Ovary (tissue), 9 donors: ENCODE results near the gene ACVR1C. TPM values are rescaled to one million over a fixed set of nuclear protein-coding genes. Genes with fewer than 3 reads are reported as not detected.

Experiments
- DNase-seq, 5 donors: peaks; one replicate each; pipeline ENCODE4 v3.0.0-alpha.2; 2019 to 2020
- H3K27ac ChIP-seq, 2 donors: fragments of 200-600 bp; one replicate each; pipeline versions ENCODE4 v1.5.1 to v1.8.0; 2019 to 2022
- H3K27me3 ChIP-seq: fragments of 200-600 bp; one replicate; pipeline ENCODE4 v1.8.0; 2022
- H3K36me3 ChIP-seq: fragments of 200-600 bp; sonication (generic); one replicate; pipeline ENCODE4 v1.5.1; 2019
- H3K4me1 ChIP-seq: one replicate; pipeline ENCODE4 v1.8.1; 2013; ENCODE audit warnings: mild to moderate bottlenecking, moderate library complexity; ENCODE audit not compliant: insufficient read depth
- H3K4me3 ChIP-seq: fragments of 200-600 bp; sonication (generic); one replicate; pipeline ENCODE4 v1.5.1; 2017
- H3K9me3 ChIP-seq, 2 donors: fragments of 200-600 bp in 1 of 2; sonication (generic) in 1 of 2; one replicate each; pipeline versions ENCODE4 v1.5.1 to v1.8.1; 2013 to 2019; ENCODE audit warnings: mild to moderate bottlenecking in 1 of 2, moderate library complexity in 1 of 2
- CTCF ChIP-seq, 3 donors: fragments of 450-650 bp in 2 of 3; fragments of 200-600 bp in 1 of 3; IDR thresholded peaks; one replicate each; pipeline versions ENCODE4 v1.5.1 to v1.8.0; 2016 to 2022; ENCODE audit warnings: antibody characterized with exemption in 3 of 3, mild to moderate bottlenecking in 1 of 3
- EP300 ChIP-seq: sonication (generic); formaldehyde crosslinking; IDR thresholded peaks from one replicate; pipeline ENCODE4 v1.6.1; 2017; ENCODE audit warnings: antibody characterized with exemption
- POLR2A ChIP-seq: fragments of 450-650 bp; IDR thresholded peaks from one replicate; pipeline ENCODE4 v1.6.1; 2017; ENCODE audit warnings: antibody characterized with exemption, mild to moderate bottlenecking, moderate library complexity
- WGBS, 3 donors: extraction: QIAGEN DNeasy Blood & Tissue Kit in 1 of 3; methylation state at CpG; one replicate each; pipeline versions ENCODE4 v1.1.5 to v1.1.7; 2013 to 2017; 5-methylcytosine and 5-hydroxymethylcytosine counted together
- intact Hi-C, 4 donors: fragments of 100-400 bp; cut with DNase I; formaldehyde crosslinking; loops; one replicate each; pipeline versions ENCODE4 v1.11.0 to v1.15.1; 2022 to 2023
- polyA plus RNA-seq, 2 donors: library from polyadenylated mRNA; stranded (reverse); fragments of 200-250 nt in 1 of 2; fragments of 350-450 nt in 1 of 2; fragmentation: Illumina TruSeq in 1 of 2; extraction: RNeasy Lipid Tissue Mini Kit (QIAGEN cat#74804) in 1 of 2; gene quantifications; one replicate each; pipeline ENCODE4 v1.2.3, GENCODE V29; 2013 to 2014
- total RNA-seq, 7 donors: library from RNA; depleted of rRNA in 2 of 7; stranded (reverse); fragments of >200 nt in 2 of 7; fragmentation: NEBNext Ultra II Directional in 3 of 7; extraction: Animal tissue kit (Norgen Biotek cat#: 25700) in 3 of 7; gene quantifications; one replicate each; pipeline versions ENCODE4 v1.1.0 to v1.2.4, GENCODE V29; 2016 to 2023
- donor health status: DM: no; HTN: no; CAD: no; lungs with moderate emphysema.
- donor health status: DM: no; HTN: no; CAD: no.
- donor health status: Bipolar disorder and iron deficiency.
- donor health status: DM: yes; HTN: yes; CAD: no.
- donor health status: DM: no; HTN: no; CAD: no.
- donor health status: DM: yes; HTN: yes; CAD: no.

The ACVR1C gene
- total and polyA plus RNA-seq, 9 donors: 0.45 to 8.7 (median 1.8) TPM

- 91 to 93% (median 91%) methylated on average over 7 of the region's 7 CpGs for WGBS, 3 donors
- Histone ChIP-seq H3K4me3 (no peak overlapping the region), H3K9me3 (no peaks in the 10 kb centered on the region), H3K36me3 (no peaks in the 10 kb centered on the region), H3K4me1 (no peaks in the 10 kb centered on the region), H3K27ac (no peak overlapping the region), H3K27me3 (no peaks in the 10 kb centered on the region)
- intact Hi-C loops: loop anchor here in 1 of 4 donors (10.0 kb wide), 1 partner anchor 535 kb away; no protein-coding TSS in a partner anchor
- no peak for DNase-seq
- TF ChIP-seq EP300: no peak
- no peak for TF ChIP-seq CTCF (IDR thresholded peaks at IDR 0.05)
- no peak for TF ChIP-seq POLR2A
Observed at GRCh38 chr2:157479081-157480027, 149.3 kb downstream of the ACVR1C start.

GRCh38 chr2:157477919-157478318 lies 150.7 kb downstream of the ACVR1C start:
- DNase-seq: no peak
- Histone ChIP-seq H3K27me3 (no peaks in the 10 kb centered on the region), H3K4me3 (no peak overlapping the region), H3K9me3 (no peaks in the 10 kb centered on the region), H3K4me1 (no peaks in the 10 kb centered on the region), H3K36me3 (no peaks in the 10 kb centered on the region), H3K27ac (no peak overlapping the region)
- intact Hi-C loops: no loop called here
- no peak for TF ChIP-seq POLR2A
- no peak for TF ChIP-seq CTCF (IDR thresholded peaks at IDR 0.05)
- TF ChIP-seq EP300: no peak

- Histone ChIP-seq H3K27me3 (no peaks in the 10 kb centered on the region), H3K27ac (no peak overlapping the region), H3K9me3 (no peaks in the 10 kb centered on the region), H3K4me3 (no peak overlapping the region), H3K4me1 (no peaks in the 10 kb centered on the region), H3K36me3 (no peaks in the 10 kb centered on the region)
- intact Hi-C loops: no loop called here
- TF ChIP-seq CTCF (IDR thresholded peaks at IDR 0.05) (no peak), POLR2A (no peak), EP300 (no peak)
- DNase-seq: no peak
Observed at GRCh38 chr2:157476953-157477709, 151.5 kb downstream of the ACVR1C start.

Other genes with a start within 250 kb of the ACVR1C start
- 1 to 10 TPM in 6 of 7 donors, under 1 TPM in 1; 0.66 to 6.1 (median 2.7) TPM for gene CYTIP, start 184.8 kb downstream of the ACVR1C start, total RNA-seq
- 1 to 10 TPM in 1 of 2 donors, under 1 TPM in 1; 0.73 to 4.2 TPM for gene CYTIP, start 184.8 kb downstream of the ACVR1C start, polyA plus RNA-seq
- 10 to 100 TPM; 23.4 to 49.5 (median 30.4) TPM for gene ACVR1, start 247.5 kb upstream of the ACVR1C start, total RNA-seq
- gene ACVR1, start 247.5 kb upstream of the ACVR1C start, polyA plus RNA-seq: 10 to 100 TPM; 23.4 to 51.2 TPM